H1 (cell line): Measurements from ENCODE around the gene DMRT1. TPM values are rescaled to one million over a fixed set of nuclear protein-coding genes. Genes with fewer than 3 reads are reported as not detected.
A peak's percentile ranks its signal among the peaks of the same experiment; 100 is the strongest.

Source experiments
- ASH2L ChIP-seq: fragments of 200-600, 300-600 bp; sonication (generic); IDR thresholded peaks from one replicate; pipeline ENCODE4 v1.7.1; 2017; ENCODE audit warnings: low read length
- ATF2 ChIP-seq: IDR thresholded peaks from 2 replicates; pipeline ENCODE4 v1.6.1; 2012; ENCODE audit warnings: low read length, inconsistent platforms
- BCL11A ChIP-seq, 2 experiments: IDR thresholded peaks; one replicate each; pipeline ENCODE4 v1.6.1; 2011; ENCODE audit warnings: low read depth in 2 of 2, low read length in 2 of 2, mild to moderate bottlenecking in 2 of 2
- CHD1 ChIP-seq: IDR thresholded peaks from 2 replicates; pipeline ENCODE4 v1.6.1; 2012; ENCODE audit warnings: low read depth, low read length, improper control_type of control experiment
- CHD2 ChIP-seq: IDR thresholded peaks from 2 replicates; pipeline ENCODE4 v1.6.1; 2012; ENCODE audit warnings: low read length, improper control_type of control experiment
- CTBP2 ChIP-seq: IDR thresholded peaks from 2 replicates; pipeline ENCODE4 v1.7.0; 2011; ENCODE audit warnings: borderline replicate concordance, mild to moderate bottlenecking, moderate library complexity, mixed read lengths, low read length; ENCODE audit not compliant: insufficient read depth, insufficient read length
- EGR1 ChIP-seq: IDR thresholded peaks from 2 replicates; pipeline ENCODE4 v1.6.1; 2011; ENCODE audit warnings: low read depth, low read length, borderline replicate concordance
- FOSL1 ChIP-seq: IDR thresholded peaks from 2 replicates; pipeline ENCODE4 v1.6.1; 2011; ENCODE audit warnings: mild to moderate bottlenecking, low read depth, low read length, moderate library complexity; ENCODE audit not compliant: insufficient read depth
- GTF2F1 ChIP-seq: IDR thresholded peaks from 2 replicates; pipeline ENCODE4 v1.6.1; 2012; ENCODE audit warnings: low read depth, low read length, improper control_type of control experiment, borderline replicate concordance
- JUND ChIP-seq: IDR thresholded peaks from 2 replicates; pipeline ENCODE4 v1.6.1; 2011; ENCODE audit warnings: mild to moderate bottlenecking, improper control_type of control experiment, low read length
- MAFK ChIP-seq: IDR thresholded peaks from 2 replicates; pipeline ENCODE4 v1.6.1; 2012; ENCODE audit warnings: low read depth, mild to moderate bottlenecking, improper control_type of control experiment, low read length
- NANOG ChIP-seq: IDR thresholded peaks from 2 replicates; pipeline ENCODE4 v1.6.1; 2011; ENCODE audit warnings: low read length, low read depth, mild to moderate bottlenecking, inconsistent platforms; ENCODE audit not compliant: insufficient read depth, poor library complexity, severe bottlenecking
- PHF8 ChIP-seq: fragments of 200-600 bp; sonication (generic); conservative IDR thresholded peaks from 2 replicates; pipeline ENCODE4 v1.7.1; 2012; ENCODE audit warnings: low read depth, mild to moderate bottlenecking, inconsistent platforms, low read length, moderate library complexity
- POU5F1 ChIP-seq: IDR thresholded peaks from 2 replicates; pipeline ENCODE4 v1.6.1; 2011; ENCODE audit warnings: low read depth, mild to moderate bottlenecking, low read length, moderate library complexity
- RBBP5 ChIP-seq: IDR thresholded peaks from 2 replicates; pipeline ENCODE4 v1.7.1; 2012; ENCODE audit warnings: low read depth, mild to moderate bottlenecking, inconsistent platforms, low read length, moderate library complexity, borderline replicate concordance
- RFX5 ChIP-seq: IDR thresholded peaks from 2 replicates; pipeline ENCODE4 v1.6.1; 2011; ENCODE audit warnings: low read depth, low read length, improper control_type of control experiment, borderline replicate concordance
- RNF2 ChIP-seq: fragments of 200-900, 300-1000 bp; sonication (generic); IDR thresholded peaks from 2 replicates; pipeline ENCODE4 v1.7.1; 2016; ENCODE audit warnings: borderline replicate concordance, low read depth, mild to moderate bottlenecking, antibody characterized with exemption, low read length; ENCODE audit not compliant: poor library complexity, severe bottlenecking; ENCODE audit errors: missing control alignments
- SIRT6 ChIP-seq: IDR thresholded peaks from one replicate; pipeline ENCODE4 v1.7.1; 2012; ENCODE audit warnings: low read length, inconsistent platforms
- SP4 ChIP-seq: IDR thresholded peaks from 2 replicates; pipeline ENCODE4 v1.6.1; 2012; ENCODE audit warnings: low read length, inconsistent platforms
- TEAD4 ChIP-seq: IDR thresholded peaks from 2 replicates; pipeline ENCODE4 v1.6.1; 2012; ENCODE audit warnings: low read depth, low read length, inconsistent platforms, mixed read lengths
- USF2 ChIP-seq: IDR thresholded peaks from 2 replicates; pipeline ENCODE4 v1.6.1; 2011; ENCODE audit warnings: low read length, improper control_type of control experiment
- YY1 ChIP-seq: IDR thresholded peaks from 2 replicates; pipeline ENCODE4 v1.6.1; 2011; ENCODE audit warnings: low read depth, mild to moderate bottlenecking, low read length
- polyA plus RNA-seq, 7 experiments: library from polyadenylated mRNA; depleted of rRNA in 3 of 7; stranded (reverse) in 5 of 7; unstranded in 2 of 7; fragments of >200 nt in 5 of 7; fragments of 200-250 nt in 2 of 7; gene quantifications; 1 replicate in 5 of 7; 2 replicates in 1 of 7; 4 replicates in 1 of 7; pipeline versions ENCODE4 v1.2.1 to v1.2.3, GENCODE V29; 2011 to 2013; ENCODE audit warnings: missing spikeins in 2 of 7, mixed read lengths in 2 of 7
- total RNA-seq: library from RNA; stranded (reverse); fragmentation: NEBNext Ultra II Directional; extraction: Animal tissue kit (Norgen Biotek cat#: 25700); gene quantifications from 2 replicates; pipeline ENCODE4 v1.2.1, GENCODE V29; 2021

The DMRT1 gene
- total and polyA plus RNA-seq, 2 of the 8 experiments (the other 6 are each of a cell fraction or from before 2014, with no cell fraction given), result 0.15 TPM; not detected in 1

DNA sequence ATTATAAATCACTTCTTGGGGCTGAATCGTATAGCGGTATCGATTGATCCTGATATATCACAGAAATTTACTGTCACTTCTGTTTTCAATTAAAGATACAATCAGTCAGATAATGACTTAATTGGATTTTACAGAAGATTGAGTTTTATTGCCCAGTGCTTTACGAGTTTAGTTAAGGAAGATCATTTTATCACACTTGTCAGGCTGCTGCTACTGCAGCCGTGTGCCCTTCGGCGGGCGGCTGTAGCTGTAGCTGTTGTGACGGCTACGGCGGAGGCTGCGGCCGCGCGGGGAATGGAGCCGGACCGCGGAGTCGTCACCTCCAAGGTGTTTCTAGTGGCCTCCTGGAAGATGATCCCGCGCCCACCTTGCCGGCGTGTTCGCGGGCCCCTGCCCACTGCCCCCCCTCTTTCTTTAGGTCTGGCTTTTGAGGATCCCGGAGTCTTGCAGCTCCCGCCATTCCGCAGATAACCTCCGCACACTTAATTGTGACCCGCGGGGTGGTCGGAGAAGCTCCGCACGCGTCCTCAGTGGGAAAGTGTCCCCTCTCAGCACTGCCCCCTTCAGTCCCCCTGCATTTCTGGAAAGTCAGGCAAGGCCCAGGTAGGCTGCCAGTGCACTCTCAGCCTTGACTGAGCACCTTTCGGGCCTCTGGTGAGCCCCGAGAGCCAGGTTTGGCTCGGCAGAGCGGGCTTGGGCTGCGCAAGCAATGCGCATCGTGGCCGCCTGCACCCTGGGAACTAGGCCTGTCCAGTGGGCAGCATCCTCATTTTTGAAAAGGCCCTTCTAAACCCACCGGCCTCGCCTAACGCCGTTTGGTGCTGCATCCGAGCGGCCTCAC is 128.0 kb downstream of the DMRT1 start (continued):
- TF ChIP-seq SP4 (no peak), CTBP2 (peak; percentile 36), RFX5 (no peak), CHD2 (no peak), NANOG (no peak), MAFK (no peak), YY1 (no peak), EGR1 (no peak), ASH2L (no peak), GTF2F1 (no peak), FOSL1 (no peak), ATF2 (no peak), RNF2 (peak; percentile 96), PHF8 (no peak), USF2 (no peak), TEAD4 (no peak), RBBP5 (no peak), BCL11A (IDR thresholded peaks at IDR 0.05; ENCODE audit: low read depth in 2 of 2, low read length in 2 of 2) (no peak), JUND (no peak), POU5F1 (no peak), CHD1 (no peak), SIRT6 (no peak)
